Osteoblast (primary cell): ENCODE data around the gene JAZF1. TPM values are rescaled to one million over a fixed set of nuclear protein-coding genes. Genes with fewer than 3 reads are reported as not detected.

Experiments used
- DNase-seq: peaks from one replicate; pipeline ENCODE4 v3.0.0; 2011; ENCODE audit warnings: low spot score, mixed read lengths; ENCODE audit not compliant: insufficient read length; ENCODE audit errors: missing footprints
- H2AFZ ChIP-seq: 2 replicates; pipeline ENCODE4 v1.6.0; 2011; ENCODE audit warnings: mild to moderate bottlenecking, low read length
- H3K27ac ChIP-seq: 2 replicates; pipeline ENCODE4 v1.5.1; 2011; ENCODE audit warnings: mild to moderate bottlenecking, low read depth, low read length, moderate library complexity
- H3K27me3 ChIP-seq: 2 replicates; pipeline ENCODE4 v1.6.0; 2012; ENCODE audit warnings: mild to moderate bottlenecking, control low read depth, inconsistent platforms, low read length, moderate library complexity; ENCODE audit not compliant: insufficient read depth
- H3K36me3 ChIP-seq: 2 replicates; pipeline ENCODE4 v1.5.1; 2011; ENCODE audit warnings: mild to moderate bottlenecking, low read length, control low read depth, moderate library complexity; ENCODE audit not compliant: insufficient read depth
- H3K4me1 ChIP-seq: 2 replicates; pipeline ENCODE4 v1.5.1; 2011; ENCODE audit warnings: mild to moderate bottlenecking, low read length, control low read depth, moderate library complexity; ENCODE audit not compliant: insufficient read depth
- H3K4me2 ChIP-seq: 2 replicates; pipeline ENCODE4 v1.6.0; 2011; ENCODE audit warnings: mild to moderate bottlenecking, low read length; ENCODE audit not compliant: insufficient read depth
- H3K4me3 ChIP-seq: fragments of 200-600 bp; sonication (generic); 3 replicates; pipeline ENCODE4 v1.5.1; 2012; ENCODE audit warnings: mild to moderate bottlenecking, low read length, inconsistent platforms; ENCODE audit not compliant: insufficient read depth
- H3K79me2 ChIP-seq: 2 replicates; pipeline ENCODE4 v1.6.0; 2012; ENCODE audit warnings: mild to moderate bottlenecking, low read length, control low read depth, inconsistent platforms; ENCODE audit not compliant: insufficient read depth
- H3K9me3 ChIP-seq: 2 replicates; pipeline ENCODE4 v1.5.1; 2011; ENCODE audit warnings: low read depth, low read length, control low read depth
- H4K20me1 ChIP-seq: 2 replicates; pipeline ENCODE4 v1.6.0; 2012; ENCODE audit warnings: mild to moderate bottlenecking, low read length, control low read depth; ENCODE audit not compliant: insufficient read depth
- CTCF ChIP-seq: IDR thresholded peaks from 2 replicates; pipeline ENCODE4 v1.5.1; 2011; ENCODE audit warnings: mild to moderate bottlenecking, low read depth, low read length, moderate library complexity; ENCODE audit errors: extremely low read depth
- total RNA-seq: library from RNA; depleted of rRNA; stranded (reverse); fragments of >200 nt; gene quantifications from 2 replicates; pipeline ENCODE4 v1.2.3, GENCODE V29; 2012

JAZF1 gene
- total RNA-seq, 1 donor, result 15.9 TPM

DNA sequence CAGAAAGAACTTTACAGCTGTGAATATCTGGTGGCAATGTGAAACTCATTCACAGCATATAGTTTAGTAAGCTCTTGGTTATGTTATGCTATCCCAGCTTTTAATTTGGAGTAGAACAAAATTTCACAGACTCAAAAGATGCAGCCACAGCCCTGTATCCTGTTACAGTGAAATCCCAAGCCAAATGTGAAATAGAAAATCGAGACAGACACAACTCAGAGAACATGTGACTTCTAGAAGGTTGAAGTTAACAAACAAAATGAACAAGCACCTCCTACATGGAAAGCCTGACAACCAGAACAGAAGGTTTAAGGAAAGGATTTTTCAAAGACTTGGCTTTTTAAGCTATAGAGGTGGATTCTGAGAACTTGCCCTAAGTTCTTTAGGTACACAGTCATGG lies 39.6 kb downstream of the JAZF1 start:
- Histone ChIP-seq H3K79me2 (peaks cover 27% of the 10 kb centered on the region), H3K36me3 (no peaks in the 10 kb centered on the region), H3K4me2 (no peak overlapping the region), H3K4me3 (no peak overlapping the region), H3K27me3 (no peaks in the 10 kb centered on the region), H2AFZ (no peak overlapping the region), H3K4me1 (no peaks in the 10 kb centered on the region), H4K20me1 (peaks cover 31% of the 10 kb centered on the region), H3K27ac (no peak overlapping the region), H3K9me3 (no peaks in the 10 kb centered on the region)
- no peak for DNase-seq
- TF ChIP-seq CTCF, result no peak

DNA sequence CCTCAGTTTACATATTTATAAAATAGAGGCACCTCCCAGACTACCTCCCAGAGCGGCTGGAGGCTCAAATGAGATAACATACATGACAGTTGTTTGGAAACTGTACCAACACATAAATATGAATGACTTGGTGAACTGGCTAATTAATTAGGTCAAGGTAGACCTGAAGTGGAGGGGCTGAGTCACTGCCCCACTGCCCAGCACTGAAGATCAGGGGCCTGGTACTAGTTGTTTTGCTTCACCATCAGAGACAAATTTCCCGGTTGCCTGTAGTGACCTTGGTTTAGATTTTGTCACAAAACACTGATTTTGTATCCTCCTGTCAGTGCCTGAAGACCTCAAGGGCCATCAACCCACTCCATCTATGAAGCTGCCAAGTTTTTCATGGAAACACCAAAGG lies 41.8 kb downstream of the JAZF1 start:
- TF ChIP-seq CTCF, result no peak
- H4K20me1 ChIP-seq, result peaks cover 29% of the 10 kb centered on the region
- H3K4me3 ChIP-seq, result no peak overlapping the region
- H3K79me2 ChIP-seq, result peaks cover 32% of the 10 kb centered on the region
- no peak overlapping the region for H3K4me2 ChIP-seq
- H3K9me3 ChIP-seq, result no peaks in the 10 kb centered on the region
- no peak overlapping the region for H3K27ac ChIP-seq
- DNase-seq, result no peak
- H2AFZ ChIP-seq, result no peak overlapping the region
- no peaks in the 10 kb centered on the region for H3K27me3 ChIP-seq
- H3K36me3 ChIP-seq, result no peaks in the 10 kb centered on the region
- H3K4me1 ChIP-seq, result no peaks in the 10 kb centered on the region

DNA sequence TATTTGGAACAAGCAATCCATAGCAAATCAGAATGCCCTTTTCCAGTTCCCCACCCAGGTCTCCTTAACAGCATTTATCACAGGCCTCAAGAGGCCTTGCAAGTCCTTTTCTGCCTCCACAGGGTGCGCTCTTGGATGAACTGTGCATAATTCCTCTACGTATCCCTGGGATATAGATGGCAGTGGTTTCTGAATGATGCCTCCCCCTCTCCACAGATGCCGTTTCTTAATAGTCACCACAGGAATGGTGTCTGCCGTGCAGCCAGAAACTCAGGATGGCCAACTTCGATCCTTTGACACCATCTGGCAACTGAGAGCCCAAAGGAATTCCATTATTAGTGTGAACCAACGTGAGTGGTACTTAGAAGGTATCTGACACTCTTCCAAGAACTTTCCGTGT lies 43.1 kb downstream of the JAZF1 start:
- Histone ChIP-seq H3K9me3 (no peaks in the 10 kb centered on the region), H3K4me1 (peaks cover 3% of the 10 kb centered on the region), H3K36me3 (no peaks in the 10 kb centered on the region), H3K4me3 (no peak overlapping the region), H3K79me2 (peaks cover 27% of the 10 kb centered on the region), H3K27ac (no peak overlapping the region), H3K27me3 (no peaks in the 10 kb centered on the region), H4K20me1 (peaks cover 27% of the 10 kb centered on the region), H2AFZ (no peak overlapping the region), H3K4me2 (no peak overlapping the region)
- no peak for DNase-seq
- no peak for TF ChIP-seq CTCF

- H4K20me1 ChIP-seq, result peaks cover 28% of the 10 kb centered on the region
- no peaks in the 10 kb centered on the region for H3K9me3 ChIP-seq
- no peak overlapping the region for H3K4me3 ChIP-seq
- H3K27ac ChIP-seq, result no peak overlapping the region
- H3K4me1 ChIP-seq, result peaks cover 3% of the 10 kb centered on the region
- H2AFZ ChIP-seq, result no peak overlapping the region
- no peaks in the 10 kb centered on the region for H3K36me3 ChIP-seq
- no peak for TF ChIP-seq CTCF
- no peak overlapping the region for H3K4me2 ChIP-seq
- DNase-seq, result no peak
- H3K79me2 ChIP-seq, result peaks cover 28% of the 10 kb centered on the region
- no peaks in the 10 kb centered on the region for H3K27me3 ChIP-seq
Observed at GRCh38 chr7:28136885-28137284, 43.7 kb downstream of the JAZF1 start.
